Ramos (cell line): Measurements from ENCODE around the gene CST3.

Experiments used
- in situ Hi-C: fragments of 300-500 bp; cut with MboI; formaldehyde crosslinking; loops from one replicate; pipeline ENCODE4 v1.14.3; 2022; ENCODE audit warnings: low sequenced_read_pairs; ENCODE audit not compliant: unreplicated experiment

CST3 gene

GRCh38 chr20:23605867-23606651 lies 31.7 kb downstream of the CST3 start, which contains the start of gene CST9:
CST9 (minus strand) TSS chr20:23605917; CDS start chr20:23605864, 53 bp downstream.
- in situ Hi-C loops = no loop called here

- in situ Hi-C loops = no loop called here
These were observed 33.4 kb downstream of the CST3 start for GRCh38 chr20:23604306-23604705.

DNA sequence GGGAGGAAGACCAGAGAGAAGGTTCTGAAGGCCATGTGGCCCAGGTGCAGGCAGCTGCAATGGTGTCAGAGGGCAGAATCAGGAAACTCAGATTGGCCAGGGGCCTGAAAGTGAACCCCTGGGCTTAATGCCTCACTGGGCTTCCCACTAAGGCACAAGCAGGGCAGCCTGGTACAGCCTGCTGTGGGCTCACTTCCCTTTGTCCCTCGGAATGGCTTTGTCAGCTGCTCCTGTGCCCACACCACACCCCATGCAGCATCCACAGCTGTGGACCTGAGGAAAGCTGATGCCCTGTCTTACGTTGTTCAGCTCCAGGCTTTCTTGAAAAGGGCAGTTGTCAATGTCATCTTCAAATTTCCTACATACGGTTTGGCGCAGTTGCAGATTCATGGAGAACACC lies 34.4 kb downstream of the CST3 start:
- in situ Hi-C loops = no loop called here

- in situ Hi-C loops = no loop called here
These were observed 35.1 kb downstream of the CST3 start for GRCh38 chr20:23602699-23603098.

- in situ Hi-C loops = no loop called here
These were observed 35.5 kb downstream of the CST3 start for GRCh38 chr20:23602241-23602640.

DNA sequence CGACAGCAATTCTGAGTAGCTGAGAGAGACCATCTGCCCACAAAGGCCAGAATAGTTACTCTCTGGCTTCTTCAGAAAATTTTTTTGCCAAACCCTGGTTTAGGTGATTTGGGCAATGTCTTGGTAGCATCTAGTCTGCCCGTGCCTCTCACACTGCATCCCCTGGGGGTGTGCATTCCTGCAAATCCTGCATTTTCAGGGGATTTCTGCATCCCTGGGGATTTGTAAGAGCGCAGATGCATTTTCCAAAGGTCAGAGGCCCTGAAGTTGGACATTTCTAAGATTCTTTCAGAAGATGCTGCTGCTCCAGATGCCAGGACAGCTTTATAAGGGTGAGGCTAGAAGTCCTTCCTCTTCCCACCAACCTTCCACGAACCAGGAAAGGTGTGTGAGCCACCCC lies 36.0 kb downstream of the CST3 start:
- in situ Hi-C loops = no loop called here

GRCh38 chr20:23598481-23598880 lies 39.3 kb downstream of the CST3 start:
- in situ Hi-C loops = no loop called here

DNA sequence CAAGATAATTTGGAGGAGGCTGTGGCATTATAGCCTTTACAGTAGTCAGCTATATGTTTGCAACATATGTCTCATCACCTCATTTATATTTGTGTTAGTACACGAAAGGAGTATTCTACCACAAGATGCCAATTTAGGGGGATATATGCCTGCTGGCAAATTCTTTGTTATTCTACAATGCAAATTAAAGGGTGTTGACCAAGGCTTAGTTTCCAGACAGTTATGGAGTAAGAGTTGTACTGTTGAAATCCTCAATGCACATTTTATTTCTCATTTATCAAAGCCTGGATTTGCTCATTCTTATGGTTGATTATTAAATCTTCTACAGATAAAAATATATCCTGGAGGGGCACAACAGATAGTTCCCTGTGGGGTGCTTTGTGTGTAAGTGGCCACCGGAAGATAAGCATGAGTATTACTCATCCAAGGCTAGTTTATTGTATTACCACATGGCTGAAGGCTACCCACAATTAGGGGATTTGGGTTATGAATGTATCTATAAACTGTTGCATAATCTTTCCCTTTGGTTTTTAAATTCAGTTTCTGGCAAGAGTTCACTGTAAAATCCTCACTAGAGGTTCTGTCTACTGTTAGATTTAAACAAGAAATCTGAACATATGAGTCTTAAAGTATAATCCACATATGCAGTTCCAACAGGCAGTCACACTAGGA lies 41.0 kb downstream of the CST3 start:
- in situ Hi-C loops = no loop called here

GRCh38 chr20:23595941-23596340 lies 41.8 kb downstream of the CST3 start:
- in situ Hi-C loops = no loop called here

GRCh38 chr20:23588434-23589403 lies 49.0 kb downstream of the CST3 start:
- in situ Hi-C loops = no loop called here

- in situ Hi-C loops = no loop called here
These were observed 50.1 kb downstream of the CST3 start for GRCh38 chr20:23587631-23588030.

DNA sequence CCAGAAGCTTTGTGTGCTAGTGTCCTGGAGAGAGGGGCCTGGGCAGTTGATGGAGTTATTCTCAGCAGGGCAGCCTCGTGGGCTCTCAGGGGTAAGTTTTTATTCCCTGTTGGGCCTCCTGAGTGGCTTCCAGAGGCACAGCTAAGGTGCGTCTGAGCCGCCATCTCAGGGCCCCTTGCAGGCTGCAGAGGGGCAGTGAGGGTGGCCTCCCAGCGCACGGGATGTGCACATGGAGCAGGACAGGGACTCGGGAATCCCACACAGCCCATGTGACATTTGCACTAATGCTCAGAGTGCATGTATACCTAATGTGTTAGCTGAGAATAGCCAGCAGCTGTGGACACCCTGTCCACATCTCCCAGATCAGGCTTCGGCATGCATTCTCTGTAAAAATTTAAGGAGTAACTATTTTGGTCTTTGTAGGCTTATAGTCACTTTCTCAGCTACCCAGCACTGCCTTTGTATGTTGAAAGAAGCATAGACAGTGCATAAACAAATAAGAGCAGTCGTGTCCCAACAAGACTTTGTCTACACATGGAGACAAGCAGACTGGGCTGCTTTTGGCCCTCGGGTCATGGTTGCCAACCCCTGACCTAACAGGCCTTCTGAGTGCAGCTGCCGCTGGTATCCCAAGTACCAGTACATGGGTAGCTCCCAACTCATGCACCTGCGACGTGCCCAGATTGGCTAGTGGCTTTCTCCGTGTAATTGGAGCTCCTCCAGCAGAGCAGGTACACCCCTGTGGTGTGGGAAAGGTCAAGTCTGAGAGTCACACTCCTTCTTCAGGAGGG lies 50.8 kb downstream of the CST3 start:
- in situ Hi-C loops = no loop called here

- in situ Hi-C loops = no loop called here
These were observed 51.7 kb downstream of the CST3 start for GRCh38 chr20:23585808-23586734.

- in situ Hi-C loops = no loop called here
These were observed 52.3 kb downstream of the CST3 start for GRCh38 chr20:23585449-23585807.

DNA sequence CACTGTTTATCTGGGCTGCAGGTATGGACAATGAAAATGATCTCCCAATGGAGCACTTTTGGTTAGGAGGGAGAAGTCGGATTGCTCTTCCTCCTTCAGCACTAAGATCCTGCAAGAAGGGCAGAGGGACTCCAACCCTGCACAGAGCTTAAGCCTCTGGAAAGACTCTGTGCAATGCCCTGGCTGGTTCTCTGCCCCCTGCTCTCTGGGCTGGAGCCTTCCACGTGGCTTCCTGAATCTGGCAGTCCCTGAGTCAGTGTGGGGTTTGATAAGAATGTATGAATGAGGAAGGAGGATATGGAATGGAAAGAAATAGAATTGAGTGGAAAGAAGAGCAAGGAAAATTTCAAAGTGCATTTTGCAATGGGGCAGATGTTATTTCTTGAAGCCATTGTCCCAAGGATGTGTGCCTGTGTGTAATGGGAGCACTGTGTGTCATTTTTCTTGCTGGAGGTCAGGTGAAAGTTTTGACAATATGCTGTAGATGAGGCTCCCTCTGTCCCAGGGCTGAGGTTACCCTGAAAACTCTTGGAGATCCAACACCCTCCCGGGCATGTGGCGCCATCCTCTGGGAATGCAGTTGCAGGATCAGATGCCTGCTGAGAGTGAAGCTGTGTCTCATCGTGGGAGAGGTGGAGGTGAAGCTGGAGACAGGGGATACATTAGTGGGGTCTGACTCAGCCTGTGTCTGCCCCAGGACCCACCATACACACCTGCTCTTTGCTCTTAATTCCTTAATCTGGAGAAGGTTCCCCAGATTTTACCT lies 53.1 kb downstream of the CST3 start:
- in situ Hi-C loops = no loop called here
